Measurements from ENCODE around the gene NEB.

Gene NEB

DNA sequence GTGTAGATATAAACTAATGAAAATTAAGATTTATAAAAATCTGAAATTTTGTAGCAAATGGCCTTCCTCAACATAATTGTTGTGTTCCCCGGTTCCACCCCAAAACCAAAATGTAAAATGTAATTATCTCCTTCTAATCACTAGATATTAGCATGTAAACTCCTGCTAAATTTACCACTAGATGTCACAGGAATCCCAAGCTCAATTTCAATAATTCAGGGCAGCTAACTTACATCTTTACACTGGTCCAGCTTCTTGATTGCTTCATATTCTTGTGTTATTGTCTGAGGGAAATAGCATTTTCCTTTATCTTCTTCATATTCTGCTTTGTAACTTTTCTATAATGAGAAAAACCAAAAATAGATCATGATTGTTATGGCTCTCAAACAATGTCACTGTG is 42.6 kb downstream of the NEB start:
- DNase-seq (ENCODE audit: low spot score) = no peak

DNA sequence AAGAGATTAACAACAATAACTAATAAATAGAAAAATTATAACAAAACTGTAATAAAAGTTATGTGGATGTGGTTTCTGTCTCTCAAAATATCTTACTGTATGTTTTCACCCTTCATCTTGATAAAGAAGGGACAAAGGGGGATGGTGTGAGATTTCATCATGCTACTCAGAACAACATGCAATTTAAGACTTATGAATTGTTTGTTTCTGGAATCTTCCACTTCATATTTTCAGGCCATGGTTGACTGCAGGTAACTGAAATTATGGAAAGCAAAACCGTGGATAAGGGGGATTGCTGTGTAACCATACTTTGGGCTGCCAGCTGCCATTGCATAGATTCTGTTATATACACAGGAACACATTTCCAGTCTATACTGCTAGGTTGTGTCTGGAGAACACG is 45.6 kb downstream of the NEB start:
- DNase-seq (ENCODE audit: low spot score) = no peak

DNA sequence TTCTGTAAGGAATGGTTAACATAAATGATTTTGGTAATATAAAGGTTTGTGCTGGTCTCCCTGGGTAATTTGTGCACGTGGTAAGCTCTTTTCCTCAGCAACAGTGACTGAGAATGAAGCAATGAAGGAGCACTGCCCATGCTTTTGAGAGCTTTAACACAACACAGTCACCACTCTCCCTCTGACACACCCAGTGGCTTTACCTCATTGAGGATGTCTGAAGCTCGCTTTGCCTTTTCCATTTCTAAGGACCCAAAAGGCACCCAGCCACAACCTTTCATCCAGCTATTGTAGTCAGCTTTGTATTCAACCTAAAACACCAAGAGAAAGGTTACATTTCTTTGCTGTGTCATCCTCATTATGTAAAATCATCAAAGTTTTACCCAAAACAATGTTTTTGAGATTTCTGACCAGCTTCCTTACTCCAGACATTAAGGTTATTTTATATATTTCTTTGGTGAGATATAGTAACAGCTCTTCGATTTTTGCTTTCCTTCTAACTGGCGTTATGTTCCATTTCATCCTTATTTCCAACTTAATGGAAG is 51.7 kb downstream of the NEB start:
- no peak for DNase-seq (ENCODE audit: low spot score)

DNA sequence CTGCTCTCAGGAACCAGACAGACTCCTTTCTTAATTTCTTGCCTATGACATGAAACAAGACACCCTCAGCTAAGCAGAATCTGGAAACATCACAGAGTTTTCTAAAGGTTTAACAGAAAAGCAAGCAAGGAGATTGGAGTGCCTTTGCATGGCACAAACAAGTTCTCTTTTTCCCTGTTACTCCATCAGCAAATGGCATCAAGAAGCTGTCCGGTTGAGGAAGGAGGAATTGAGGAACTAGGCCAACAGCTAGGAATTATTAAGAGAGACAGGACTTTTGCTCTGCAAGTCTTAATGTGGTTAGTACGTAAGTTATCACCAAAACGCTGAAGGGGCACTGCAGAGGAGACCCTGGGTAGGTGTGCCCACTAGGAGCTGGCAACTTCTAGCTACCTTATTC is 53.2 kb downstream of the NEB start:
- DNase-seq (ENCODE audit: low spot score) = no peak

DNA sequence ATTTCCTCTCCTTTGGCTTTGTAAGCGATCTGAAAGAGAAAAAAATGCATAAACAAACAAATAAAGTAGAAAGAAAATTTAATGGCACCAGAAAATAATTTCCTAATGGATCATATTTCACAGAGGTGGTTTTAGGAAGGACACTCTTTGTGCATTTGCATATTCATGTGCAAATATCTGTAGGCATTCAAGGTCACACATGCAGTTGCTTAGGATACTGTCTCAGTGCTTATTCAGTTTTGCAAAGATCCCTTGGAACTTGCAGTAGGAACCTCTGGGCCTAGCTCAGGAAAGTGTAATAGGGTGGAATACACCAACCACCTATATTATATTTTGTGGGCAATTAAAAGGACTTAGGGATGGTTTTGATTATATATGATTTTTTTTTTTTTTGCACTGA is 54.3 kb downstream of the NEB start:
- DNase-seq (ENCODE audit: low spot score) = no peak

DNA sequence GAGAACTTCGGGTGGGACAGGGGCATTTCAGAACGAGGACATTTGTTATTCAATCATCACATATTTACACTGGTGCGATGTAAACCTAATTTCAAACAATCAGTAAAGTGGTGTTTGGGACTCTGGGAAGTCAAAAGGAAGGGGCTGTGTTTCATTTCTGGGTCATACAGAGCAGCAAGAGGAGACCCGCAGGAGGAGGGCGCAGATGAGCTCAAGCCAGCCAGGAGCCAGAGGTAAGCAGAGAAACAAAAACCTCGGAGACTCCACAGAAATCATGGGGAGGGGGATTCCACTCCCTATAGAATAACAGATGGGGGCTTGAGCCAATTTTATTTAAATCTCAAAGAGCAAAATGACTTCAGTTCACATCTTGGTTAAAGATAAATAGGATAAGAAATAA is 55.4 kb downstream of the NEB start:
- DNase-seq (ENCODE audit: low spot score) = no peak

DNA sequence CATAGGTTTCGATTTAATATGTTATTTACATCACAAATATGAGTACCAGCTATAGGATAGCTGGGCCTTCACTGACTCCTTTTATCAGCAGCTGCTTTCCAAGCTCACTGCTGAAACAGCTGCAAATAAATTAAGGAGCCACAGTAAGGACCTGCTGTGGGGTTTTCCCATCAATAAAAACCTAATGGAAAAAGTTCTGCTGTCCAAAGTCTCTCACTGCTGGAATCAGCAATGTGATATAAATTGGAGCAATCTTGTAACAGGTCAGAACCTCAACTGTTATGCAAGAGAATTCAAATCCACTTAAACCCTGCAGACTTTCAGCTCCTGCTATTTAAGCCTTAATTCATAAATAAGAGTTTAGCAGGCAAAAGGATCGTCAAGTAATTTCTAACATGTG is 61.3 kb downstream of the NEB start:
- DNase-seq (ENCODE audit: low spot score) = no peak

DNA sequence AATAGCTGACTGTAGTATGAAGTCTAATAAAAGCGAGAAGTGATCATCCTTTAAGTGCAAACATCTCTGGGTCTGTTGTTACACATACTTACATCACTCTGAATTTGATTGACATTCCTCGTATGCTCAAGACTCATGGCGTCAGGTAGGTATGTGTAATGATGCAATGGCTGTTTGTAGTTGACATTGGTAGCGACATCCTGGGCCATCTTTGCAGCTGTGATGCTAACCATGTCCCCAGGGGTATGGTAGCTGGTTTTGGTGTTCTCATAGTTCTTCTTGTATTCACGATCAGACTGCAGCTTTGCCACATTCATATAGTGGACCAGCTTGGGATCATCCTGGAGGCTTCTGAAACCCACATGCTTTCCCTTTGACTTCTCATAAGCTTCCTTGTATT is 62.0 kb downstream of the NEB start:
- no peak for DNase-seq (ENCODE audit: low spot score)

DNA sequence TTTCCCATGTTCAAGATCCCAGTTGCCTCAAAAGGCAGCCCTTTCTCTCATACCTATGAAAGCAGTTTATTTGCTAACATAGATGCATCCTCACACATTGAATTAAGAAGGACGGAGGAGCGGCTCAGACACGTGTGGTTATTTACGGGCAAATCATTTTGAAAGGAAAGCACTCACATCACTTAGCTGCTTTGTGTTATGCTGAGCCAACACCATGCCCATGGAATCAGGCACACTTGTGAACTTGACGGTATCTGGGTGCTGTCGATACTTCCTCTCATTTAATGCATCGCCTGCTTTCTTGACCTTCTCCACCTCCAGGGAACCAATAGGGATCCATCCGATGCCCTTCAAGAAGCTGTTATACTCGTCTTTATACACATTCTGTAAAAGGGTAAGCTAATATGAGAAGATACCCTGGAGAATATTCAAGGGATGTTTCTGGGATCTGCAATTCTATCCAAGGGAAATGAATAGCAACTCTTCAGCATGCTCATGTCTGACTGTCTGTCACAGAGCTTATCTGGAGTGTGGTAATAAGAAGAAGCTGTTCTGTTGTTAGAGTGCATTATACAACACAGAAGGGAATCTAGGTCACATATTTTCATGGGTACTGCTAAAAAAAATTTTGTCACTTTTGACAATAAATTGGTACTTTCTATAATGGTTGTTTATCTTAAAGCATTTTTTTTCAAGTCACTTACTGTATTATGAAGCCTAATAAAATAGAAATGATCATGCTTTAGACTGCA is 63.3 kb downstream of the NEB start:
- DNase-seq (ENCODE audit: low spot score) = no peak

DNA sequence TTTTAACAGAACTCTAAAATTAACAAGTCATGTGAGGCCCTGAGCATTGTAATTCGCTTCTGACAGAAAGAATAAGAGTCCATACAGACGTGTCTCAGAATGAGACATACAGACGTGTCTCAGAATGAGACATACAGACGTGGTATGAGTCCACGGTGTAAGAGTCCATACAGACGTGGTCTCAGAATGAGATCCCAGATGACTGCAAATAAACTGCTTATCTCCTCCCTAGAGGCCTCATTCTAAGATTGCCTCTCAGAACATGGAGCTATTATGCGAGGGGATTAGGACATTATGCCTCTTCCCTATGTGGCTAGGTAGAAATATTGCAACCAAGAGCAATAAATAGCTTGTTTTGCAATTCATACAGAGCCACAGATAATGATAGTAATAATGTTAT is 63.9 kb downstream of the NEB start:
- no peak for DNase-seq (ENCODE audit: low spot score)

DNA sequence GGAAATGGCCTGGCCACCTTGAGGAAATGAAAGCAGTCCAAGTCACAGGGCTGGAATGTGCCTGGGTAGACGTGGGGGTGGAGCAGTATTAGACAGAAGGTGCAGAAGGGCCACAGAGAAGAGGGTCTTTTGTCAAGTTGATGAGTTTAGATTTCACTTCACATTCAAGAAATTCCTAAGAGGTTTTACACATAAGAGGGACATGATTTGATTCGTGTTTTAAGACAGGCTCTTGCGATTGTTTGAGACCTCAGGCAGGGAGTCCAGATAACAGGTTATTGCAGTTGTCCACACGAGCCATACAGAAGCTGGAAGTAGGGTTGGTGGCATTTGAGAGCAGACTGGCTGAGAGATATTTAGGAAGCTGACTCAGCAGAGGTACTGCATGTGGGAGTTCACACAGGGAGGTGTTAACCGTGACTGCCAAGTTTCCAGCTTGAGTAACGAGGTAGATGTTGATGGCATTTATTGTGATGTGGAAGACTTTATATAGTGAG is 64.6 kb downstream of the NEB start:
- DNase-seq (ENCODE audit: low spot score) = peak; percentile 66

DNA sequence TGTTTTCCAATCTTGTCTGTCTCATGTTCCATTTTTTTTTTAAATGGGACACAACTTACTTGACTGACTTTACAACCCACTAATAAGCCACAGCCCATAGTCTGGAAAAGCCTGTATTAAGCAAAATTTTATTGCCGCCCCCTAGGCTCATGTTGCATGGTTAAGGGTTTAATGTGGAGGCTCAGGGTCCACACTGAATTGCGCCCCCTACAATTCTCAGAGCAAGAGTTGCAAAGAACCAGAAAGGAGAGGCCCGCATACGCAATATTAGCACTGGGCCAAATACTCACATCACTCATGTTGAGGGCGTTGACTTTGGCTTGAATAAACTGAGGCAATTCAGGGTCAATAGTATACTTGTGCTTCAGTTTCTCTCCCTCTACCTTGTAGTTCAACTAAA is 65.5 kb downstream of the NEB start:
- DNase-seq (ENCODE audit: low spot score) = no peak

DNA sequence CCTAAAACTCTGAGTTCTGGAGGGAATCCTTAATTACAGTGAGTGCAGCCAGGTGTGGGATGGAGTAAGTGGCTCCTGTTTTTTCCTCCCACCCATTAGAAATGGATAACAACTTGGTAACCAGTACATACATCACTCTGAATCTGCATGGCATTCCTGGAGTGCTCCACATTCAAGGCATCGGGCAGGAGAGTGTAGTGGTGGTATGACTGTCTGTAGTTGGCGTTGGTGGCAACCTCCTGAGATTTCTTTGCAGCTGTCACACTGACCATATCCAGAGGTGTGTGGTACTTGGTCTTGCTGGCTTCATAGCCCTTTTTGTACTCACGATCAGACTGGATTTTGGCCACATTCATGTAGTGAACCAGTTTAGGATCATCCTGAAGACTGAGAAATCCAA is 68.3 kb downstream of the NEB start:
- no peak for DNase-seq (ENCODE audit: low spot score)

DNA sequence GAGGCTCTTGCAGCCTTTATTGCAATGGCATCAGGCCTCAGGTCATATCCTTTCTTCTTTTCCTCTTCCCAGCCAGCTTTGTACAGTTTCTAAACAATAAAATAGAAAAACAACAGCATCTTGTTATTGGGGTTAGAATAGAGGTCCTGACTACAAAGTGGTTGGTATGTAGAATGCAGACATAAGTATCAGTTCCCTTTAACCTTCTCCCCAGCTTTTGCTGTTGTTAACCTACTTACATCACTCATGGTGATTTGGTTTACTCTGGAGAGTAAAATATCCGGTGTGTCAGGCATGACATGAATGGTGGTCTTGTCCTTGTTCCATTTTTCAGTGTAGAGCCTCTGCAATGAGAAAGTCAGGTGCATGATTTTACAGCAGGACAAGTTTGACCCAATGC is 69.8 kb downstream of the NEB start:
- DNase-seq (ENCODE audit: low spot score) = no peak

DNA sequence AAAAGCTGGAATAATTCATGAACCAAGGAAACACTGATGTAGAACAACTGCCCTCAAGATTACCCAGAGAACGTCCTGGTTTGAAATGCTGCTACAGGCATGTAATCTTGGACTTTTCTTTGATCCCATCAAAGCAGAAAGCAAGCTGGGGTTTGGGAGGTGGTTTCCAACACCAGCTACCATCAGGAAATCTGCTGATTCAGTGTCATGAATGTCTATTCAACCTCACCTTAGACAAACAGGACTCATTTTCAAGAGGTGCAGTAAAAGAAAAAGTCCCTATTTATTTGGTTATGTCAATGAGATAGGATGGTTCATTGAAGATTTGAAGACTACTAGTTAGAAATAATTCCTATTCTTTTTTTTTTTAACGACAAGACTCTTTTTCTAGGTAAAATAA is 72.7 kb downstream of the NEB start:
- no peak for DNase-seq (ENCODE audit: low spot score)

DNA sequence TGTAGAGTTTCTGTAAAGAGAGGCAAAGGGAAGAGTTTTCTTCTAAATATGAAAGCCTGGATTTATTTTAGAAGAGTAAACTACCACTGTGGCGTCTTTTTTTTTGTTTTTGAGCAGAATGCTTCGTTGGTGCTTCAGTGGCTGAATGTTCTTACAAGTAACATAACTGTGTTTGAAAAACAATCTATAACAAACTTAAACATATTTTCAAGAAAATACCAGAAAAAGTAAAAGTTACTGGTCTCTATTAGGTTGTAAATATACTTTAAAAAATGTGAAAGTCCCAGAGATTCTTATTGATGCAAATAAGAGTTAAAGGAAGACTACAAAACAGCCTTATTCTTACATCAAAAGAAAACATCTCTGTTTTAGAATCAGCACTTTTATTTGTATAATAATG is 76.2 kb downstream of the NEB start:
- DNase-seq (ENCODE audit: low spot score) = no peak

DNA sequence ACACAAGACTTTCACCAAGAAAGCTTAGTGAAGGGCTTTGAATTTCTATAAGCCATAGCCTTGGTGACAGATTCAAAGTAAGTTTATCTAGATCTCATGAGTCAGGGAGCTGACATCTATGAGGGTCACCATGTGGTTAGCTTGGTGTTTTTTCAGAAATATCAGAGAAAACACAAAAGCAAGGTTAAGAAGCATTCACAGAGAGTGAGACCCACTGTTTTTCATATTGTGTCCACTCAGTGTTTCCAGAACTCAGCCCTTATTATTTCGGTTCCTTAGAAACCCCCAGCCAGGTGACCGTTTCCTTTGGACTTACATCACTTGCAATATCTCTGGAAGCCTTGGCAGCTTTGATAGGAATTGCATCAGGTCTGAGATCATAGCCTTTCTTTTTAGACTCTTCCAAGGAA is 76.6 kb downstream of the NEB start:
- DNase-seq (ENCODE audit: low spot score) = no peak

DNA sequence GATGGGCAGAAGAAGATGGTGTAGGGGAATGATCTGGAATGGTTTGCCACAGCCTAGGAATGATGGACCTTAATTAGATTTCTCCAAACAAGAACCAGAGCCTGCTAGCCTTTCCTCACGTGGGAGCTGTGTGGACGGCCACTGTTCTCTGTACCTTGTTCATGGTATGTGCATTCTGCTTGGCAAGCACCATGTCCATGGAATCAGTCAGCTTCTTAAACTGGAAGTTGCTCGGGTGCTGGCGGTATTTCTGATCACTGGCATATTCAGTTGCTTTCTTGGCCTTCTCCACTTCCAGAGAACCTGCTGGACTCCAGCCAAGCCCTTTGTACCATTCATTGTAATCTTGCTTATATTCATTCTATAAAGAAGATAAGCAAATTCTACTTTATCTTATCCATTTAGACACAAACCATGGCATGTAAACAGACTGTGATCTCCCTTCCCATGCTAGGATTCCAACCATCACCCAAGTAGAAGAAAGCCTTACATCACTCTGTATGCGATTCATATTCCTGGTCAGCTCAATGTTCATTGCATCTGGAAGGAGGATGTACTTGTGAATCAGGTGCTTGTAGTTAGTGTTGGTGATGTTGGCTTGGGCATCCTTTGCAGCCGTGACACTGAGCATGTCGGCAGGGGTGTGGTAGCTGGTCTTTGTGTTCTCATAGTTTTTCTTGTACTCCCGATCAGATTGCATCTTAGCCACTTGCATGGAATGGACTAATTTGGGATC is 78.4 kb downstream of the NEB start:
- DNase-seq (ENCODE audit: low spot score) = no peak

DNA sequence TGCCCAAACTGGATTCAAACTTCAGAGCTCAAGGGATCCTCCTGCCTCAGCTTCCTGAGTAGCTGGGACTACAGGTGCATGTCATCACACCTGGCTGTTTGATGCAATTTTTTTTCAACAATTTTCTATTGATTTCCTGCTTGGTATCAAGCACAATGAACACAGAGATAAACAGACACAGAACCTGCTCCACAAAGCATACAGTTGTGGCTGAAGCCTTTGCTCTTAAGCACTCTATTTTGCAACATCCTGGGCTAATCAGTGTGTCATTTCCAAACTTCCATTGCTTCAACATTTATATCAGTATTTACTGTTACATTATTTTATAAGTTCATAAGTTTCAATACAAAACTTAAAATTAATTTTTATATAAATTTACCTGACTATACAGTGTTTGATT is 79.4 kb downstream of the NEB start:
- no peak for DNase-seq (ENCODE audit: low spot score)

DNA sequence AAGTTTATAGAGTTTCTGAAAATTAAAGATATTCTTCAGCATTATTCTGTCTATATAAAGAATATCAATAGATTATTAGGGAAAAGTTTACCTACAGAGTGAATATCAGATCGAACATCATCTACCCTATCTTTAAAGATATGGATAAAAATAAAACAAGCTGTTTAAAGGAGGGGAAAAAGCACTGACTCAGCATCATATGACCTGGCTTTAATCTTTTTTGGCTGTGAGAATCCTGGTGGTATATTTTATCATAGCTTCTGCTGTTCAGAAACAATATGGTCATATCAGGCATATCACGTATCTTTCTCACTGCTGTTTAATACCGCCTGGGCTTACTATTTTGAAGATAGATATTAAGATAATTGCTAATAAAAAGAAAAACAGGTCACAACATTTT is 80.2 kb downstream of the NEB start:
- no peak for DNase-seq (ENCODE audit: low spot score)

DNA sequence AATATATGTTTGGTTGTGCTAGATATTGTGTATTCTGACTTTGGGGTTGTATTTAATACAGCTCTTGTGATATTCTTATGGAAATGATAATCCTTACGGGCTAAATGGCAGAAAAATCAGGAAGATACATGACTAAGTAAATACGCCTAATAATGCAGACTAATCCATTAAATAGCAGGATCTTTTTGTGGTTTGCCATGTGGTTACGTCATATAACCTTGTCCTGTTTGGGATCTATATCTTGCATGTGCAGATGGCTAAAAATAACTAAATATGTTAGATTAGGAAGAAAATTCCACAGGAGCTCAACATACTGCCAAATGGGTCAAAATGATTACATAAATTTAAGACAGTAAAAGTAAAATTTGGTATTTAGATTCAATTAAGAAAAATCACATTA is 83.0 kb downstream of the NEB start:
- DNase-seq (ENCODE audit: low spot score) = no peak

DNA sequence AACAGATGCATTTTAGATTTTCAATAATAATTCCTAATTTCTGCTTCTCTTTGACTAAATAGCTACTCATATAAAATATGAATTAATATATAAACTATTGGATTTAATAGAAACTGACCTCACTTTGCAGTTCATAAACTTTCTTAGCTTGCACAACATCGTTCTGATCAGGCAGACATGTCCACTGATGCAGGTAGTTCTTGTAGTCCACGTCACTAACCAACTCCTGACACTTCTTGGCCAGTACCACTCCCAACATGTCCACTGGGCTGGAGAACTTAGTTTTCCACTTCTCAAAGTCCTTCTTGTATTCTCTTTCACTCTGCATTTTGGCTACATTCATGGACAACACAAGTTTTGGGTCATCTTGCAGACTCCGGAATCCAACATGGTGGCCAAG is 83.8 kb downstream of the NEB start:
- DNase-seq (ENCODE audit: low spot score) = no peak

DNA sequence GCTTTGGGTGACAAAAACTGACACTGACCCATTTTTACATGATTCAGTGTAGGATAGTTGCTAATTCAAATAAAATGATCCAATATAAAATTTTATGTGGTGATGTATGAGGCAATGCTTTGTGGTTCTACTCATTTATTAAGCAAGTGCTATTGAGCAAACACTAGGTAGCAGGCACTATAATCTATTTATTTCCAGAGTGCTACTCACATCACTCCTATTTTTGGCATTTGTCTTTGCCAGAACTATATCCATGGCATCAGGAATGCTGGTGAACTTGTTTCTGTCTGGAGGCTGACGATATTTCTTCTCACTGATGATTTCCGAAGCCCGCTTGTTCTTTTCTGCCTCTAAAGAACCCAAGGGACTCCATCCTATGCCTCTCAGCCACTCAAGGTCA is 84.3 kb downstream of the NEB start:
- no peak for DNase-seq (ENCODE audit: low spot score)

DNA sequence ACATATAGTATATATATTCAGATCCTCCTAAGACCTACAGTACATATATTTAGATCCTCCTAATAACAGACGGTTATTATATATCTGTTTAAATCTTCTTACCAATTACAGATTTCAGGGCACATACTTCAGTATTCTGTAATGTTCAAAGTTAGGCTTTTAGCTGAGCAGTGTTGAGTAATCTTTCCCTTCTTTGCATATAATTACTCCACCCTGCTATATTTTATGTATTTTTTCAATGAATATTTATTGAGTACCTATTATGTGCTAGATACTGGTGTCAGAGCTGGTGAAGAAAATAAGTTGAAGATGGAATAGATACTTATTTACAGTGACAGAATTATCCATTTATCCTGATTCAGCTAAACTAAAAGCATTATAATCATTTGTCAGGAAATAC is 84.9 kb downstream of the NEB start:
- DNase-seq (ENCODE audit: low spot score) = no peak
